Esophagus squamous epithelium (tissue), 4 donors: ENCODE data around the gene CWC15.

Experiments used
- POLR2A ChIP-seq, 4 donors: fragments of 450-650 bp; IDR thresholded peaks; one replicate each; pipeline ENCODE4 v1.6.1; 2017; ENCODE audit warnings: antibody characterized with exemption in 4 of 4, mild to moderate bottlenecking in 4 of 4, moderate library complexity in 3 of 4
- TF ChIP-seq, protein P1 (sequence below), 6 experiments: fragments of 450-650 bp in 4 of 6; fragments of 200-600 bp in 2 of 6; sonication (generic) in 2 of 6; IDR thresholded peaks; one replicate each; pipeline ENCODE4 v1.5.1; 2016 to 2019; ENCODE audit warnings: antibody characterized with exemption in 6 of 6, mild to moderate bottlenecking in 4 of 6, moderate library complexity in 4 of 6

DNA sequence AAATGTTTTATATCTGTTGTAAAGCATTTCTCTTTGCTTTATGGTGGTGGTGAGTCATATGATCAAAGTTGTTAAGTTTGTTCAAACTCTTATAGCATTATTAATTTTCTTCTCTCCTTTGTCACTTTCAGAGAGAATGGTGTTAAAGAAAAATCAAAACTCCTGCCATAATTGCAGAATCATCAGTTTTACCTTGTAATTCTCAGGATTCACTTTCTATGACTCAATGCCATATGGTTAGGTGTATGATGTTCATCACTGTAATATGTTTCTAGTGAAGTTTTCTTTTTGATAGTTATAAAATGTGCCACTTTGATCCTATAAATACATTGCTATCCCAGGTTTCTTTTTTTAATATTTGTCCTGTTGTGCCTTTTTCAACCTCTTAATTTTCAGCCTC, 38.0 kb upstream of the CWC15 start:
- TF ChIP-seq, protein P1, sequence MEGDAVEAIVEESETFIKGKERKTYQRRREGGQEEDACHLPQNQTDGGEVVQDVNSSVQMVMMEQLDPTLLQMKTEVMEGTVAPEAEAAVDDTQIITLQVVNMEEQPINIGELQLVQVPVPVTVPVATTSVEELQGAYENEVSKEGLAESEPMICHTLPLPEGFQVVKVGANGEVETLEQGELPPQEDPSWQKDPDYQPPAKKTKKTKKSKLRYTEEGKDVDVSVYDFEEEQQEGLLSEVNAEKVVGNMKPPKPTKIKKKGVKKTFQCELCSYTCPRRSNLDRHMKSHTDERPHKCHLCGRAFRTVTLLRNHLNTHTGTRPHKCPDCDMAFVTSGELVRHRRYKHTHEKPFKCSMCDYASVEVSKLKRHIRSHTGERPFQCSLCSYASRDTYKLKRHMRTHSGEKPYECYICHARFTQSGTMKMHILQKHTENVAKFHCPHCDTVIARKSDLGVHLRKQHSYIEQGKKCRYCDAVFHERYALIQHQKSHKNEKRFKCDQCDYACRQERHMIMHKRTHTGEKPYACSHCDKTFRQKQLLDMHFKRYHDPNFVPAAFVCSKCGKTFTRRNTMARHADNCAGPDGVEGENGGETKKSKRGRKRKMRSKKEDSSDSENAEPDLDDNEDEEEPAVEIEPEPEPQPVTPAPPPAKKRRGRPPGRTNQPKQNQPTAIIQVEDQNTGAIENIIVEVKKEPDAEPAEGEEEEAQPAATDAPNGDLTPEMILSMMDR (IDR thresholded peaks at IDR 0.05), result no peak
- TF ChIP-seq POLR2A (IDR thresholded peaks at IDR 0.05), result no peak
